Kidney tubule cell (primary cell): ENCODE results near the gene NWD2.
"Not testable (repeated sequence)": the region's sequence is repeated elsewhere in the genome, so short reads cannot be mapped to it uniquely, and the experiment has no call there.

ENCODE experiments used
- DNase-seq: peaks from one replicate; pipeline ENCODE4 v3.0.0-alpha.2; 2018; ENCODE audit warnings: low spot score

Gene NWD2

GRCh38 chr4:37244583-37245390 is at the start of gene NWD2:
TSS of gene NWD2 (plus strand) at chr4:37244743. CDS start at chr4:37245068, 325 bp downstream.
- peak; percentile 21 for DNase-seq

- DNase-seq: no peak
These were observed 46.6 kb upstream of the NWD2 start for GRCh38 chr4:37197899-37198298.

GRCh38 chr4:37204740-37205139 is 39.8 kb upstream of the NWD2 start:
- DNase-seq: not testable (repeated sequence)

GRCh38 chr4:37216209-37216608 is 28.3 kb upstream of the NWD2 start:
- no peak for DNase-seq

- DNase-seq: peak; percentile 13
These were observed 25.3 kb upstream of the NWD2 start for GRCh38 chr4:37219242-37219641.

GRCh38 chr4:37219990-37220389 is 24.6 kb upstream of the NWD2 start:
- DNase-seq: no peak

GRCh38 chr4:37220685-37221084 is 23.9 kb upstream of the NWD2 start:
- no peak for DNase-seq

- DNase-seq: no peak
These were observed 20.8 kb upstream of the NWD2 start for GRCh38 chr4:37223732-37224131.

GRCh38 chr4:37224854-37225253 is 19.7 kb upstream of the NWD2 start:
- no peak for DNase-seq

GRCh38 chr4:37225778-37226177 is 18.8 kb upstream of the NWD2 start:
- DNase-seq: no peak

- no peak for DNase-seq
These were observed 12.2 kb upstream of the NWD2 start for GRCh38 chr4:37232315-37232714.

GRCh38 chr4:37236165-37236564 is 8.4 kb upstream of the NWD2 start:
- DNase-seq: peak; percentile 70

- no peak for DNase-seq
These were observed 2.9 kb upstream of the NWD2 start for GRCh38 chr4:37241647-37242046.

GRCh38 chr4:37243051-37243450 is 1.5 kb upstream of the NWD2 start:
- no peak for DNase-seq

- DNase-seq: peak; percentile 9
These were observed 591 bp upstream of the NWD2 start for GRCh38 chr4:37243722-37244582.

- DNase-seq: no peak
These were observed 930 bp downstream of the NWD2 start for GRCh38 chr4:37245391-37245954.

GRCh38 chr4:37246891-37247290 is 2.3 kb downstream of the NWD2 start:
- DNase-seq: no peak

GRCh38 chr4:37258221-37258620 is 13.7 kb downstream of the NWD2 start:
- DNase-seq: peak; percentile 61

- DNase-seq: no peak
These were observed 23.8 kb downstream of the NWD2 start for GRCh38 chr4:37268319-37268718.

- no peak for DNase-seq
These were observed 34.6 kb downstream of the NWD2 start for GRCh38 chr4:37279121-37279520.

GRCh38 chr4:37279894-37280592 is 35.5 kb downstream of the NWD2 start:
- peak; percentile 69 for DNase-seq

- DNase-seq: no peak
These were observed 54.9 kb downstream of the NWD2 start for GRCh38 chr4:37299468-37299867.
